CD4-positive, alpha-beta T cell (primary cell): ENCODE measurements around the gene SELP. TPM values are rescaled to one million over a fixed set of nuclear protein-coding genes. Genes with fewer than 3 reads are reported as not detected.

ENCODE experiments used
- ATAC-seq: fragments of 200-7000 bp; cut with Tn5 transposase; one replicate; pipeline ENCODE4 v1.10.0; 2022; ENCODE audit warnings: mild to moderate bottlenecking; ENCODE audit not compliant: poor library complexity
- CTCF ChIA-PET: fragments of 350-600 bp; sonication (Branson Sonifier 250); formaldehyde crosslinking; loops from one replicate; lab custom pipeline; 2021; ENCODE audit warnings: antibody characterized with exemption, inconsistent platforms; lab: Charles Lee
- POLR2A ChIA-PET: fragments of 350-600 bp; sonication (Branson Sonifier 250); formaldehyde crosslinking; loops from one replicate; lab custom pipeline; 2021; ENCODE audit warnings: antibody characterized with exemption, inconsistent platforms; lab: Charles Lee
- DNase-seq, 14 experiments: peaks; one replicate each; pipeline ENCODE4 v3.0.0-alpha.2; 2013 to 2020; ENCODE audit warnings: mixed read lengths in 2 of 14
- H3K27ac ChIP-seq, 2 donors: one replicate each; pipeline versions ENCODE4 v1.5.1 to v1.7.0; 2013; ENCODE audit warnings: low read length in 2 of 2, low read depth in 1 of 2, mild to moderate bottlenecking in 1 of 2
- H3K27me3 ChIP-seq, 2 experiments: 1 replicate in 1 of 2; 2 replicates in 1 of 2; pipeline versions ENCODE4 v1.6.1 to v1.7.0; 2013; ENCODE audit warnings: low read length in 2 of 2, control low read depth in 1 of 2, mild to moderate bottlenecking in 1 of 2, moderate library complexity in 1 of 2; ENCODE audit not compliant: insufficient read depth in 2 of 2, control insufficient read depth in 1 of 2
- H3K36me3 ChIP-seq: one replicate; pipeline ENCODE4 v1.6.1; 2013; ENCODE audit warnings: low read length, control low read depth; ENCODE audit not compliant: insufficient read depth
- H3K4me1 ChIP-seq: one replicate; pipeline ENCODE4 v1.6.1; 2013; ENCODE audit warnings: low read length, control low read depth; ENCODE audit not compliant: insufficient read depth
- H3K4me3 ChIP-seq: one replicate; pipeline ENCODE4 v1.5.1; 2013; ENCODE audit warnings: mild to moderate bottlenecking, low read length, moderate library complexity
- H3K9me3 ChIP-seq, 2 experiments: 1 replicate in 1 of 2; 2 replicates in 1 of 2; pipeline versions ENCODE4 v1.6.1 to v1.7.0; 2013; ENCODE audit warnings: low read length in 2 of 2, mild to moderate bottlenecking in 2 of 2, control low read depth in 1 of 2, moderate library complexity in 1 of 2; ENCODE audit not compliant: control insufficient read depth in 1 of 2, insufficient read depth in 1 of 2
- H3K27ac Mint-ChIP-seq: one replicate; pipeline ENCODE4 v1.8.0; 2020; ENCODE audit warnings: mixed read lengths
- H3K27me3 Mint-ChIP-seq: one replicate; pipeline ENCODE4 v1.8.0; 2021; ENCODE audit warnings: mixed read lengths
- H3K36me3 Mint-ChIP-seq: one replicate; pipeline ENCODE4 v1.8.0; 2021; ENCODE audit warnings: low read depth, mixed read lengths
- H3K4me1 Mint-ChIP-seq: one replicate; pipeline ENCODE4 v1.8.0; 2021; ENCODE audit warnings: low read depth, mixed read lengths
- H3K4me3 Mint-ChIP-seq: one replicate; pipeline ENCODE4 v1.8.0; 2020; ENCODE audit warnings: mild to moderate bottlenecking, mixed read lengths
- H3K9me3 Mint-ChIP-seq: one replicate; pipeline ENCODE4 v1.8.0; 2020; ENCODE audit warnings: mixed read lengths
- intact Hi-C, 2 experiments: fragments of 100-400 bp; cut with DNase I in 1 of 2; cut with micrococcal nuclease in 1 of 2; formaldehyde crosslinking; loops; one replicate each; pipeline versions ENCODE4 v1.15.1 to v1.9.0; 2023 to 2025; cut with DNase I, micrococcal nuclease
- total RNA-seq, 174 experiments: library from RNA in 2 of 174; stranded (reverse) in 2 of 174; gene quantifications; one replicate each; pipeline ENCODE4 v1.2.3 and lab custom pipeline; 2021 to 2026
- TF ChIP-seq, protein P1 (sequence below): fragments of 200-600 bp; IDR thresholded peaks from one replicate; pipeline ENCODE4 v1.8.0; 2022; ENCODE audit warnings: antibody characterized with exemption, mild to moderate bottlenecking

SELP gene
- total RNA-seq, 2 experiments from 2014 or later = 1.3 to 1.4 TPM

DNA sequence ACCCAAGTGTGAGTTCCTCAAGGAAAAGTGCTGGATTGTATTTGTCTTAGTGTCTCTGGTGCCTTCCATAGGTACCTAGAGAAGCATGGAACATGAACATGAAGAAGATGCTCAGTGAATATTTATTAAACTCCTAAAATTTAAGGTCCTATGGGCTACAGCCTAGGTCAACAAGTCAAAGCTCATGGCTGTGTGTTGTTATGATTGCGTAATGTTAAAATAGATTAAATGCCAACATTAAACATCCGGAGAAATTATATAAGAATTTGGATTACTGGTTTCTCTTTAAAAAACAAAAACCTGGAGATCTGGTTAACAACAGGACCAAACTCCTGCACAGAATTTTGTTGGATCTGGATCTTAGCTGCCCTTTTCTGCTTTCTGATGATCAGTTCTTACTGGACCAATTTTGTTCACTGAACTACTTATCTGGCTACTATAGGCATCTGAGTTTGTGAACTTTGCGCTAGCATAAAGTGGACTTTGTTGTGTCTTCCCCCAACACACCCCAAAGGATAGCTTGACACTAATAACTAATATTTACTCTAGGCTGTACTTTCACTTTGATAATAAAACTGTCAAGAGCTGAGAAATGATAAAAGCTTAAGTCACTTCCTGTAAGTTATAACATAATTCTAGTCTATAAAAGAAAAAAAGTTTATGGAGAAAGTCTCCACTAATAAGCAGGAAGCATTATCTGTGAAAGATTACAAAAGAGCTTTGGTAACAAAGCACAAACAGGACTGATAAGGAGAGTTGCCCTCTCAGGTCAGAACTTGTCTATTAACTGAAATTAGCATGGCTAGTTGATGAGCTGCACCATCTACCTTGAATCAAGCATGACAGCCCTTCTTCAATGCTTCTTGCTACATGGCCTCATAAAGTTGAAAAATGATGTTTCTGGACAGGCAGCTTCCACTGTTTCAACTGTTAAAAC, 64.3 kb downstream of the SELP start:
- CTCF ChIA-PET = interaction anchor here (1.1 kb wide), 1 partner anchor 147 kb away, joined by 5 read pairs; no protein-coding TSS in a partner anchor
- no peak overlapping the region for H3K4me3 ChIP-seq
- Mint-ChIP-seq H3K27me3 (no peaks in the 10 kb centered on the region), H3K4me1 (peaks cover 11% of the 10 kb centered on the region), H3K4me3 (no peak overlapping the region), H3K36me3 (peaks cover 6% of the 10 kb centered on the region), H3K9me3 (peaks cover 4% of the 10 kb centered on the region), H3K27ac (peak overlapping the region; percentile 18)
- intact Hi-C loops = no loop called here
- H3K27me3 ChIP-seq = no peaks in the 10 kb centered on the region
- DNase-seq = peak in 1 of 14 experiments; percentile 22
- TF ChIP-seq, protein P1, sequence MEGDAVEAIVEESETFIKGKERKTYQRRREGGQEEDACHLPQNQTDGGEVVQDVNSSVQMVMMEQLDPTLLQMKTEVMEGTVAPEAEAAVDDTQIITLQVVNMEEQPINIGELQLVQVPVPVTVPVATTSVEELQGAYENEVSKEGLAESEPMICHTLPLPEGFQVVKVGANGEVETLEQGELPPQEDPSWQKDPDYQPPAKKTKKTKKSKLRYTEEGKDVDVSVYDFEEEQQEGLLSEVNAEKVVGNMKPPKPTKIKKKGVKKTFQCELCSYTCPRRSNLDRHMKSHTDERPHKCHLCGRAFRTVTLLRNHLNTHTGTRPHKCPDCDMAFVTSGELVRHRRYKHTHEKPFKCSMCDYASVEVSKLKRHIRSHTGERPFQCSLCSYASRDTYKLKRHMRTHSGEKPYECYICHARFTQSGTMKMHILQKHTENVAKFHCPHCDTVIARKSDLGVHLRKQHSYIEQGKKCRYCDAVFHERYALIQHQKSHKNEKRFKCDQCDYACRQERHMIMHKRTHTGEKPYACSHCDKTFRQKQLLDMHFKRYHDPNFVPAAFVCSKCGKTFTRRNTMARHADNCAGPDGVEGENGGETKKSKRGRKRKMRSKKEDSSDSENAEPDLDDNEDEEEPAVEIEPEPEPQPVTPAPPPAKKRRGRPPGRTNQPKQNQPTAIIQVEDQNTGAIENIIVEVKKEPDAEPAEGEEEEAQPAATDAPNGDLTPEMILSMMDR = no peak
- POLR2A ChIA-PET = interaction anchor here (0.9 to 1.3 kb wide), 5 partner anchors 9 to 127 kb away, joined by 3 to 7 read pairs (median 4); no protein-coding TSS in a partner anchor
- H3K27ac ChIP-seq = no peak overlapping the region
- no peaks in the 10 kb centered on the region for H3K4me1 ChIP-seq
- ATAC-seq = no peak
- no peaks in the 10 kb centered on the region for H3K9me3 ChIP-seq
- H3K36me3 ChIP-seq = no peaks in the 10 kb centered on the region

- Histone ChIP-seq H3K9me3 (no peaks in the 10 kb centered on the region), H3K27me3 (no peaks in the 10 kb centered on the region), H3K4me1 (no peaks in the 10 kb centered on the region), H3K4me3 (no peak overlapping the region), H3K36me3 (peaks cover 4% of the 10 kb centered on the region), H3K27ac (no peak overlapping the region)
- TF ChIP-seq, protein P1 = no peak
- ATAC-seq (no peak), DNase-seq (no peak)
- intact Hi-C loops = no loop called here
- H3K9me3 Mint-ChIP-seq = peaks cover 4% of the 10 kb centered on the region
- POLR2A ChIA-PET = no interaction called here
- H3K27ac Mint-ChIP-seq = no peak overlapping the region
- H3K27me3 Mint-ChIP-seq = no peaks in the 10 kb centered on the region
- CTCF ChIA-PET = interaction anchor here (1.5 kb wide), 1 partner anchor 148 kb away, joined by 3 read pairs; no protein-coding TSS in a partner anchor
- peaks cover 9% of the 10 kb centered on the region for H3K36me3 Mint-ChIP-seq
- H3K4me3 Mint-ChIP-seq = no peak overlapping the region
- H3K4me1 Mint-ChIP-seq = peaks cover 11% of the 10 kb centered on the region
These were observed 66.3 kb downstream of the SELP start for GRCh38 chr1:169563650-169564049.

DNA sequence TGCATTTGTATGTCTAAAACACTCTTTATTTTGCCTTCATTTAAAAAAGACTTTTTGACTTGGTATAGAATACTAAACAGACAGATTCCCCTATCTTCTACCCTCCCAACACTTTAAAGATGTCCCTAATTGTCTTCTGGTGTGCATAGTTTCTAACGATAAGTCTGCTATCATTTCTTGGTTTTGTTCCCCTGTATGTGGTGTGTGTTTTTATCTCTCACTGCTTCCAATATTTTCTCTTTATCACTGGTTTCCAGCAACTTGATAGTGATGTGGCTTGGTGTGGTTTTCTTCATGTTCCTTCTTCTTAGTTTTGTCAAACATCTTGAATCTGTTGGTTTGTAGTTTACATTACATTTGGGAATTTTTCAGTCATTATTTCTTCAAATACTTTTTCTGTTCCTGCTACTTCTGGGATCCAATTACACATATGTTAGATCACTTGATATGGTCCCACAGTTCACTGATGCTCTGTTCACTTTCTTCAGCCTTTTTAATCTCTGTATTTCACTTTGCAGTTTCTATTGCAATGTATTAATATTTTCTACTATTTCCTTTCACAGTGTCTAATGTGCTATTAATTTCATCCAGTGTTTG, 66.8 kb downstream of the SELP start:
- Mint-ChIP-seq H3K36me3 (peaks cover 12% of the 10 kb centered on the region), H3K4me1 (peaks cover 11% of the 10 kb centered on the region), H3K9me3 (peaks cover 4% of the 10 kb centered on the region), H3K4me3 (no peak overlapping the region), H3K27ac (no peak overlapping the region), H3K27me3 (no peaks in the 10 kb centered on the region)
- Histone ChIP-seq H3K4me3 (no peak overlapping the region), H3K9me3 (no peaks in the 10 kb centered on the region), H3K27ac (no peak overlapping the region), H3K36me3 (peaks cover 4% of the 10 kb centered on the region), H3K27me3 (no peaks in the 10 kb centered on the region), H3K4me1 (no peaks in the 10 kb centered on the region)
- CTCF ChIA-PET = no interaction called here
- no peak for ATAC-seq
- TF ChIP-seq, protein P1 = no peak
- no peak for DNase-seq
- POLR2A ChIA-PET = no interaction called here
- intact Hi-C loops = no loop called here
